Fibroblast of pulmonary artery (primary cell): ENCODE data around the gene ZNF33A.

Source experiments
- DNase-seq: peaks from one replicate; pipeline ENCODE4 v3.0.0-alpha.2; 2010; ENCODE audit warnings: low read depth
- H3K4me3 ChIP-seq: replicated peaks from 2 replicates; pipeline ENCODE4 v1.5.1; 2011; ENCODE audit warnings: low read depth, mild to moderate bottlenecking, control low read depth, low read length, moderate library complexity
- CTCF ChIP-seq: IDR thresholded peaks from 2 replicates; pipeline ENCODE4 v1.5.1; 2011; ENCODE audit warnings: mild to moderate bottlenecking, control low read depth, low read length, inconsistent platforms; ENCODE audit errors: missing control alignments

ZNF33A gene

GRCh38 chr10:38010119-38010903 is at the start of gene ZNF33A:
Gene ZNF33A, plus strand, starts transcription at chr10:38010675. Its CDS starts 1,667 bp downstream, at chr10:38012342.
- peak within 1 kb of the TSS; percentile 61 for H3K4me3 ChIP-seq
- peak; percentile 97 for DNase-seq
- TF ChIP-seq CTCF = no peak

- H3K4me3 ChIP-seq = no peak overlapping the region
- no peak for TF ChIP-seq CTCF
- no peak for DNase-seq
Observed at GRCh38 chr10:37965006-37965405, 45.5 kb upstream of the ZNF33A start.

DNA sequence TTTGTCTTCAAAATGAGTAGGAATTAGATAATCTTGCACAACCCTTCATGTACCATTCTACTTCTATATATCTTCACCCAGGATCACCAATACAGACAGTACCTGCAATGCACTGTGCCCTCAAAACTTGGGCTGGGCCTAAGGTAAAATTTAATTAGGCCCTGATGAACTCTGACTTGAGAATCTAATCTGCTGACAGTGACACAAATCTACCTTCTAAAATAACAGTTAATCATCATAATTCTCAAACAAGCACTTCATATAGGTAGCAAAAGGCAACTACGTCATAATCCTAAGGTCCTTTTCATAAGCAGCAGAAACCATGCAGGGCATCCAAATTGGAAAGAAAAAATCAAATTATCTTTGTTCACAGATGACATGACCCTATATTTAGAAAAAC is 38.1 kb upstream of the ZNF33A start:
- no peak overlapping the region for H3K4me3 ChIP-seq
- no peak for TF ChIP-seq CTCF
- no peak for DNase-seq

GRCh38 chr10:37975401-37975991 is 35.0 kb upstream of the ZNF33A start:
- H3K4me3 ChIP-seq = peak overlapping the region; percentile 82
- no peak for TF ChIP-seq CTCF
- DNase-seq = no peak

GRCh38 chr10:37976091-37976879 is 34.2 kb upstream of the ZNF33A start, which contains the start of gene ZNF25:
Gene ZNF25, minus strand, starts transcription at chr10:37976647. Its CDS starts 4,925 bp downstream, at chr10:37971722.
- H3K4me3 ChIP-seq = peak within 1 kb of the TSS; percentile 82
- DNase-seq = peak; percentile 99
- peak; percentile 93 for TF ChIP-seq CTCF

DNA sequence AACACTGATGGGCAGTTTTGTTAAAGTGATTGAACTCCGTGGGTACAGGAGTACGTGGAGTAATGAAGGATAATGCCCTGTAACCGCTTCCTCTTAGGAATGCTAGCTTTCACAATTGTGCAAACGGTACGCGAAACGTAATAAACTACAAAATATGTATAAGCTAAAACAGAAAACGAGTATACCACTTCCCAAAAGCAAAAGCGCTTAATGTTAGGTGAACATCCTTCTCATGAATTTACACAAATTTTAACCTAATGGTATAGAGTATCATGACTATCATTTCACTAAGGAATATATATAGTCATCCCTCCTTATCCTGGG is 33.6 kb upstream of the ZNF33A start:
- peak overlapping the region; percentile 82 for H3K4me3 ChIP-seq
- TF ChIP-seq CTCF = no peak

More for the DNA sequence above, 33.6 kb upstream of the ZNF33A start:
- no peak for DNase-seq
